ENCODE data around the gene BRMS1L. TPM values are rescaled to one million over a fixed set of nuclear protein-coding genes. Genes with fewer than 3 reads are reported as not detected.
"Not testable (repeated sequence)": the region's sequence is repeated elsewhere in the genome, so short reads cannot be mapped to it uniquely, and the experiment has no call there.

The BRMS1L gene
- total RNA-seq, 1 experiment from 2014 or later = 4.0 TPM

- DNase-seq (ENCODE audit: low read depth, low spot score) = peak; percentile 72
- in situ Hi-C loops (cut with HindIII; ENCODE audit: low pct_unique_long_range_greater_than_20kb, low sequenced_read_pairs) = no loop called here
These were observed 7.6 kb upstream of the BRMS1L start for GRCh38 chr14:35818346-35819115.

GRCh38 chr14:35819591-35820540, 6.3 kb upstream of the BRMS1L start:
- in situ Hi-C loops (cut with HindIII; ENCODE audit: low pct_unique_long_range_greater_than_20kb, low sequenced_read_pairs) = no loop called here
- no peak for DNase-seq (ENCODE audit: low read depth, low spot score)

GRCh38 chr14:35821564-35822411, 4.3 kb upstream of the BRMS1L start:
- in situ Hi-C loops (cut with HindIII; ENCODE audit: low pct_unique_long_range_greater_than_20kb, low sequenced_read_pairs) = no loop called here
- peak; percentile 67 for DNase-seq (ENCODE audit: low read depth, low spot score)

GRCh38 chr14:35822501-35822900, 3.6 kb upstream of the BRMS1L start:
- in situ Hi-C loops (cut with HindIII; ENCODE audit: low pct_unique_long_range_greater_than_20kb, low sequenced_read_pairs) = no loop called here
- DNase-seq (ENCODE audit: low read depth, low spot score) = no peak

- DNase-seq (ENCODE audit: low read depth, low spot score); in situ Hi-C loops (cut with HindIII; ENCODE audit: low pct_unique_long_range_greater_than_20kb, low sequenced_read_pairs): not testable (repeated sequence)
These were observed 1.5 kb upstream of the BRMS1L start for GRCh38 chr14:35824446-35825165.

- no peak for DNase-seq (ENCODE audit: low read depth, low spot score)
- in situ Hi-C loops (cut with HindIII; ENCODE audit: low pct_unique_long_range_greater_than_20kb, low sequenced_read_pairs) = no loop called here
These were observed 245 bp upstream of the BRMS1L start for GRCh38 chr14:35825968-35826217.

- no peak for DNase-seq (ENCODE audit: low read depth, low spot score)
- in situ Hi-C loops (cut with HindIII; ENCODE audit: low pct_unique_long_range_greater_than_20kb, low sequenced_read_pairs) = no loop called here
These were observed 846 bp downstream of the BRMS1L start for GRCh38 chr14:35826952-35827416.

GRCh38 chr14:35827678-35828472, 1.7 kb downstream of the BRMS1L start:
- in situ Hi-C loops (cut with HindIII; ENCODE audit: low pct_unique_long_range_greater_than_20kb, low sequenced_read_pairs) = no loop called here
- DNase-seq (ENCODE audit: low read depth, low spot score) = no peak

GRCh38 chr14:35829449-35829848, 3.3 kb downstream of the BRMS1L start:
- in situ Hi-C loops (cut with HindIII; ENCODE audit: low pct_unique_long_range_greater_than_20kb, low sequenced_read_pairs) = no loop called here
- DNase-seq (ENCODE audit: low read depth, low spot score) = no peak

- DNase-seq (ENCODE audit: low read depth, low spot score) = no peak
These were observed 9.3 kb downstream of the BRMS1L start for GRCh38 chr14:35835208-35835982.

GRCh38 chr14:35841704-35842103, 15.6 kb downstream of the BRMS1L start:
- in situ Hi-C loops (cut with HindIII; ENCODE audit: low pct_unique_long_range_greater_than_20kb, low sequenced_read_pairs) = not testable (repeated sequence)

More at GRCh38 chr14:35835208-35835982, 9.3 kb downstream of the BRMS1L start:
- in situ Hi-C loops (cut with HindIII; ENCODE audit: low pct_unique_long_range_greater_than_20kb, low sequenced_read_pairs) = no loop called here

GRCh38 chr14:35842245-35842644, 16.1 kb downstream of the BRMS1L start:
- in situ Hi-C loops (cut with HindIII; ENCODE audit: low pct_unique_long_range_greater_than_20kb, low sequenced_read_pairs); DNase-seq (ENCODE audit: low read depth, low spot score): not testable (repeated sequence)

More at GRCh38 chr14:35841704-35842103, 15.6 kb downstream of the BRMS1L start:
- not testable (repeated sequence) for DNase-seq (ENCODE audit: low read depth, low spot score)

GRCh38 chr14:35844494-35844893, 18.4 kb downstream of the BRMS1L start:
- in situ Hi-C loops (cut with HindIII; ENCODE audit: low pct_unique_long_range_greater_than_20kb, low sequenced_read_pairs) = no loop called here
- no peak for DNase-seq (ENCODE audit: low read depth, low spot score)

- in situ Hi-C loops (cut with HindIII; ENCODE audit: low pct_unique_long_range_greater_than_20kb, low sequenced_read_pairs) = no loop called here
- no peak for DNase-seq (ENCODE audit: low read depth, low spot score)
These were observed 21.5 kb downstream of the BRMS1L start for GRCh38 chr14:35847636-35848035.

GRCh38 chr14:35849122-35849521, 23.0 kb downstream of the BRMS1L start:
- in situ Hi-C loops (cut with HindIII; ENCODE audit: low pct_unique_long_range_greater_than_20kb, low sequenced_read_pairs) = no loop called here
- no peak for DNase-seq (ENCODE audit: low read depth, low spot score)

- no peak for DNase-seq (ENCODE audit: low read depth, low spot score)
- in situ Hi-C loops (cut with HindIII; ENCODE audit: low pct_unique_long_range_greater_than_20kb, low sequenced_read_pairs) = no loop called here
These were observed 25.7 kb downstream of the BRMS1L start for GRCh38 chr14:35851823-35852222.

Measured in SK-MEL-5 (cell line).